ENCODE measurements around the gene OSTM1. TPM values are rescaled to one million over a fixed set of nuclear protein-coding genes. Genes with fewer than 3 reads are reported as not detected.

OSTM1 gene
- total and polyA plus RNA-seq, 2 of the 8 experiments (the other 6 are each of a cell fraction or from before 2014, with no cell fraction given), result 17.7 to 26.1 TPM

- Histone ChIP-seq H2BK15ac (ENCODE audit: low read length) (peak overlapping the region; percentile 31; the same call in 1 of the 2 replicates), H3K79me2 (ENCODE audit: control insufficient read depth in 1 of 2, insufficient read depth in 2 of 2, low read length in 2 of 2) (no peaks in the 10 kb centered on the region), H4K5ac (ENCODE audit: insufficient read length, low read depth, low read length) (no peak overlapping the region), H3K4ac (replicated peaks; ENCODE audit: insufficient read length, low read depth, low read length) (no peak overlapping the region), H3K9me3 (ENCODE audit: insufficient read depth in 2 of 2, low read depth in 1 of 2, low read length in 1 of 2) (no peaks in the 10 kb centered on the region), H3K56ac (replicated peaks; ENCODE audit: insufficient read length, low read depth, low read length) (no peak overlapping the region), H2AFZ (ENCODE audit: low read length) (no peak overlapping the region), H3K79me1 (ENCODE audit: low read depth, low read length) (no peaks in the 10 kb centered on the region), H3K9ac (replicated peaks in 1 of 4; ENCODE audit: extremely low read depth in 1 of 4, low read depth in 3 of 4, low read length in 3 of 4) (no peak overlapping the region), H3K4me3 (ENCODE audit: extremely low read depth in 1 of 4, insufficient read depth in 2 of 4, low read depth in 3 of 4, low read length in 4 of 4) (no peak overlapping the region), H2BK20ac (ENCODE audit: low read length) (peak overlapping the region; percentile 55; the same call in 1 of the 2 replicates), H2BK120ac (replicated peaks; ENCODE audit: low read depth, low read length) (peak overlapping the region; percentile 86), H3K14ac (ENCODE audit: insufficient read length) (no peak overlapping the region), H4K91ac (replicated peaks; ENCODE audit: insufficient read length, low read length) (peak overlapping the region; percentile 17), H3K23ac (ENCODE audit: insufficient read length) (no peak overlapping the region), H3K36me3 (ENCODE audit: control insufficient read depth in 2 of 4, insufficient read depth in 4 of 4, low read length in 3 of 4) (no peaks in the 10 kb centered on the region), H4K8ac (ENCODE audit: extremely low read depth, insufficient read depth, low read length) (no peak overlapping the region), H2AK5ac (ENCODE audit: low read depth, low read length) (no peak overlapping the region), H3K27ac (ENCODE audit: low read depth, low read length) (no peak overlapping the region), H3K4me1 (replicated peaks in 1 of 4; ENCODE audit: control insufficient read depth in 3 of 4, insufficient read depth in 4 of 4, low read length in 3 of 4) (peaks cover 0 to 19% (median 10%) of the 10 kb centered on the region in 4 experiments; a peak in 6 of 7 replicates), H2BK12ac (ENCODE audit: low read depth, low read length) (no peak overlapping the region), H2BK5ac (ENCODE audit: low read depth, low read length) (no peak overlapping the region), H3K27me3 (replicated peaks in 1 of 4; ENCODE audit: control insufficient read depth in 3 of 4, extremely low read depth in 1 of 4, insufficient read depth in 3 of 4, low read length in 3 of 4) (no peaks in the 10 kb centered on the region), H3K23me2 (ENCODE audit: low read depth, low read length) (no peaks in the 10 kb centered on the region), H3K4me2 (ENCODE audit: insufficient read depth in 1 of 2, low read depth in 2 of 2, low read length in 2 of 2) (no peak overlapping the region), H3K18ac (ENCODE audit: extremely low read depth, low read length) (no peak overlapping the region; the same call in 1 of the 2 replicates), H4K20me1 (replicated peaks in 1 of 2; ENCODE audit: control insufficient read depth in 1 of 2, insufficient read depth in 2 of 2, low read length in 2 of 2) (no peaks in the 10 kb centered on the region)
- ChIA-PET POLR2A (ENCODE audit: partially characterized antibody) (no interaction called here), CTCF (ENCODE audit: partially characterized antibody) (interaction anchor here (0.6 to 4.8 kb wide), 7 partner anchors 11 to 437 kb away, joined by 3 to 46 read pairs (median 3); no protein-coding TSS in a partner anchor)
- no peak for FAIRE-seq
- DNase-seq (ENCODE audit: low read depth in 1 of 2, low spot score in 2 of 2), result no peak
- WGBS, 2 experiments (ENCODE audit: extremely low coverage in 1 of 2, insufficient coverage in 1 of 2, insufficient read length in 1 of 2, insufficient replicate concordance in 2 of 2, low coverage in 1 of 2, low lambda C conversion rate in 2 of 2, missing lambda C conversion rate in 1 of 2), result 80% methylated on average over 9 of the region's 9 CpGs; no CpG with 5 or more reads in 1 of the 2 experiments
- TF ChIP-seq SIX5 (IDR thresholded peaks at IDR 0.05; ENCODE audit: low read depth, low read length) (no peak), SUZ12 (IDR thresholded peaks at IDR 0.05; ENCODE audit: low read length) (no peak), GABPA (IDR thresholded peaks at IDR 0.05; ENCODE audit: borderline replicate concordance, insufficient read depth, low read length) (no peak)
Observed at GRCh38 chr6:107991772-107992550, 82.6 kb downstream of the OSTM1 start.
